GM23338 (cell line): ENCODE data around the gene SLIT1.

Source experiments
- CREB1 ChIP-seq: fragments of 250-450 bp; sonication (Bioruptor Pico); IDR thresholded peaks from 2 replicates; pipeline ENCODE4 v1.5.0; 2020; ENCODE audit warnings: low read depth, mild to moderate bottlenecking, moderate library complexity
- CTCF ChIP-seq, 2 experiments: fragments of 200-600 bp in 1 of 2; sonication (generic) in 1 of 2; conservative IDR thresholded peaks; 2 replicates each; pipeline versions ENCODE4 v1.5.1 to v1.6.1; 2016 to 2017; ENCODE audit warnings: antibody characterized with exemption in 2 of 2, low read depth in 2 of 2, mild to moderate bottlenecking in 2 of 2, moderate library complexity in 1 of 2
- EZH2 ChIP-seq: fragments of 200-600 bp; sonication (generic); IDR thresholded peaks from one replicate; pipeline ENCODE4 v1.8.0; 2017; ENCODE audit warnings: antibody characterized with exemption, mild to moderate bottlenecking, low read depth; ENCODE audit not compliant: unreplicated experiment
- EZH2phosphoT487 ChIP-seq: fragments of 200-600 bp; sonication (generic); IDR thresholded peaks from one replicate; pipeline ENCODE4 v1.8.1; 2018; ENCODE audit warnings: antibody characterized with exemption; ENCODE audit not compliant: unreplicated experiment
- JUNB ChIP-seq: IDR thresholded peaks from one replicate; pipeline ENCODE4 v1.6.1; 2016; ENCODE audit warnings: antibody characterized with exemption; ENCODE audit not compliant: unreplicated experiment
- REST ChIP-seq: IDR thresholded peaks from one replicate; pipeline ENCODE4 v1.6.1; 2018; ENCODE audit warnings: antibody characterized with exemption; ENCODE audit not compliant: unreplicated experiment
- ZNF114 ChIP-seq: fragments of 250-450 bp; sonication (Bioruptor Pico); IDR thresholded peaks from 2 replicates; pipeline ENCODE4 v1.5.0; 2020; ENCODE audit warnings: mild to moderate bottlenecking, moderate library complexity

GRCh38 chr10:97142834-97143233, 42.9 kb downstream of the SLIT1 start:
- TF ChIP-seq ZNF114 (CRISPR knock-in tag) (no peak), CTCF (conservative IDR thresholded peaks at IDR 0.05; ENCODE audit: low read depth in 2 of 2) (no peak), CREB1 (CRISPR knock-in tag) (no peak), REST (no peak), EZH2 (no peak), EZH2phosphoT487 (no peak), JUNB (no peak)
